Cardiac muscle cell (in vitro differentiated cells and primary cell): Measurements from ENCODE around the gene TTLL6. TPM values are rescaled to one million over a fixed set of nuclear protein-coding genes. Genes with fewer than 3 reads are reported as not detected.

Source experiments
- DNase-seq, 2 donors: peaks; one replicate each; pipeline versions ENCODE4 v3.0.0 to v3.0.0-alpha.2; 2010 to 2017; ENCODE audit warnings: low read depth in 1 of 2, low spot score in 1 of 2
- H3K27ac ChIP-seq: fragments of 200-600 bp; sonication (generic); 2 replicates; pipeline ENCODE4 v1.5.1; 2016
- H3K27me3 ChIP-seq: fragments of 200-600 bp; sonication (generic); 2 replicates; pipeline ENCODE4 v1.6.0; 2016; ENCODE audit warnings: control low read depth
- H3K36me3 ChIP-seq: fragments of 200-600 bp; sonication (generic); 2 replicates; pipeline ENCODE4 v1.5.1; 2016; ENCODE audit warnings: control low read depth
- H3K4me1 ChIP-seq: fragments of 200-600 bp; sonication (generic); 2 replicates; pipeline ENCODE4 v1.8.1; 2017; ENCODE audit warnings: low read depth, mild to moderate bottlenecking, mixed run types
- H3K4me3 ChIP-seq: fragments of 200-600 bp; sonication (generic); 2 replicates; pipeline ENCODE4 v1.5.1; 2016; ENCODE audit warnings: mild to moderate bottlenecking
- H3K9me3 ChIP-seq: fragments of 200-600 bp; sonication (generic); 2 replicates; pipeline ENCODE4 v1.5.1; 2017; ENCODE audit warnings: low read depth, mild to moderate bottlenecking, control low read depth
- polyA plus RNA-seq: library from polyadenylated mRNA; unstranded; fragments of >200 nt; fragmentation: Nextera tagmentation; extraction: Ambion mirVana; gene quantifications from 2 replicates; pipeline ENCODE4 v1.2.1, GENCODE V29; 2016
- total RNA-seq: library from RNA; depleted of rRNA; stranded (reverse); fragments of >200 nt; gene quantifications from 2 replicates; pipeline ENCODE4 v1.2.3, GENCODE V29; 2016
- TF ChIP-seq, protein P1 (sequence below): IDR thresholded peaks from 2 replicates; pipeline ENCODE4 v1.5.1; 2012; ENCODE audit warnings: low read depth, mild to moderate bottlenecking, low read length

Gene TTLL6
- total and polyA plus RNA-seq, 2 experiments from 2014 or later: 0.03 TPM; not detected in 1

DNA sequence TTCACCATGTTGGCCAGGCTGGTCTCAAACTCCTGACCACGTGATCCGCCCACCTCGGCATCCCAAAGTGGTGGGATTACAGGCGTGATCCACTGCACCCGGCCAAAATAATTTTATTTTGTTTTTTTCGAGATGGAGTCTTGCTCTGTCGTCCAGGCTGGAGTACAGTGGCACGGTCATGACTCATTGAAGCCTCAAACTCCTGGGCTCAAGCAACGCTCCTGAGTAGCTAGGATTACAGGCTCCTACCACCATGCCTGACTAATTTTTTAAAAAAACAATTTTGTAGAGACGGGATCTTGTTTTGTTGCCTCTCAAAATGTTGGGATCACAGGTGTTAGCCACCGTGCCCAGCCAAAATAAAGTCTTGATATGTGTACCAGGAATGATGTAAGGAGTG is 2.4 kb upstream of the TTLL6 start:
- peaks cover 2% of the 10 kb centered on the region for H3K4me1 ChIP-seq
- no peak overlapping the region for H3K4me3 ChIP-seq
- no peak overlapping the region for H3K27ac ChIP-seq
- no peak for DNase-seq
- H3K36me3 ChIP-seq: no peaks in the 10 kb centered on the region
- H3K27me3 ChIP-seq: peaks cover 25% of the 10 kb centered on the region
- no peaks in the 10 kb centered on the region for H3K9me3 ChIP-seq
- TF ChIP-seq, protein P1, sequence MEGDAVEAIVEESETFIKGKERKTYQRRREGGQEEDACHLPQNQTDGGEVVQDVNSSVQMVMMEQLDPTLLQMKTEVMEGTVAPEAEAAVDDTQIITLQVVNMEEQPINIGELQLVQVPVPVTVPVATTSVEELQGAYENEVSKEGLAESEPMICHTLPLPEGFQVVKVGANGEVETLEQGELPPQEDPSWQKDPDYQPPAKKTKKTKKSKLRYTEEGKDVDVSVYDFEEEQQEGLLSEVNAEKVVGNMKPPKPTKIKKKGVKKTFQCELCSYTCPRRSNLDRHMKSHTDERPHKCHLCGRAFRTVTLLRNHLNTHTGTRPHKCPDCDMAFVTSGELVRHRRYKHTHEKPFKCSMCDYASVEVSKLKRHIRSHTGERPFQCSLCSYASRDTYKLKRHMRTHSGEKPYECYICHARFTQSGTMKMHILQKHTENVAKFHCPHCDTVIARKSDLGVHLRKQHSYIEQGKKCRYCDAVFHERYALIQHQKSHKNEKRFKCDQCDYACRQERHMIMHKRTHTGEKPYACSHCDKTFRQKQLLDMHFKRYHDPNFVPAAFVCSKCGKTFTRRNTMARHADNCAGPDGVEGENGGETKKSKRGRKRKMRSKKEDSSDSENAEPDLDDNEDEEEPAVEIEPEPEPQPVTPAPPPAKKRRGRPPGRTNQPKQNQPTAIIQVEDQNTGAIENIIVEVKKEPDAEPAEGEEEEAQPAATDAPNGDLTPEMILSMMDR: no peak

DNA sequence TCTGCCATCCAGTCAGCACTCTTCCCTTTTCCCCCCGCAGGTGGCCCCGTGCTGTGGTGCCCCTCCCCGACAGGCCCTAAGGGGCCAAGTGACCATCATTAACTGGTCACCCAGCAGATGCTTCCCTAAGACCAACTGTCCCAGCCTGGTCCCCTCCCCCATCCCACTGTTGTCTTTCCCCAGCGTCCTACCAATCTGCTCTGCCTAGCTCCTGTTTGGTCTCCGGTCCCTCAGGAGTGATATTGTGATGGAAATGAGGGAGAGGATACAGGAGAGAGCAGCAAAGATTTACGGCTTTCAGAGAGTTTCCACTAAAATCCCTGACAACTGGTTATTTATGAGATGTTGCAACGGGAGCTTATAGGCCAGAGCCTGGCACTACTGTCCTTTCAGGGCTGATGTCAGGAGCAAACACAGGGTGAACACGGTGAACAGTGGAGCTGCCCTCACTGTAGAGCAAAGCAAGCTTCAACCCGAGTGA is 1.4 kb upstream of the TTLL6 start:
- Histone ChIP-seq H3K27me3 (peaks cover 30% of the 10 kb centered on the region), H3K4me3 (no peak overlapping the region), H3K27ac (no peak overlapping the region), H3K9me3 (no peaks in the 10 kb centered on the region), H3K4me1 (peaks cover 2% of the 10 kb centered on the region), H3K36me3 (no peaks in the 10 kb centered on the region)
- DNase-seq: no peak
- TF ChIP-seq, protein P1: no peak

- Histone ChIP-seq H3K27ac (no peak overlapping the region), H3K4me3 (peak overlapping the region; percentile 24), H3K36me3 (no peaks in the 10 kb centered on the region), H3K27me3 (peaks cover 47% of the 10 kb centered on the region), H3K4me1 (peaks cover 2% of the 10 kb centered on the region), H3K9me3 (no peaks in the 10 kb centered on the region)
- TF ChIP-seq, protein P1: no peak
- DNase-seq: no peak
Observed at GRCh38 chr17:48816438-48816773, 623 bp downstream of the TTLL6 start.

DNA sequence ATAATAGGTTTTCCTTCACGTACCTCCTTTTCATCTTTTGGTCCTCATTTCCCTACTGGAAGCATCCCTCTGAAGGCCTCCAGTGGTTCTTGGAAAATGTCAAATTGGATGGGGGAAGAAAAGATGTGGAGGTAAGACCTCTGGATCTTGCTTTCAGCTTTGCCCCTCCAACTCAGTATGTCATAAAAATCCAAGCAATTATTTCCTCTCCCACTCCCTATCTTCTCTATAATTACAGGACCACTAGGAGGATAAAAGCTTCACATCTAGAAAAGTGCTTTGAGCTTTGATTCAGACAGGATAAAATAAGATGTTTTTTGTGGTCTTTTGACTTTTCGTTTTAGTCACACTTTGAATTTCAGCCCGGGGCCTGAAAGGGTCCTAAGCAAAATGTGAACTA is 1.7 kb downstream of the TTLL6 start:
- H3K27me3 ChIP-seq: peaks cover 47% of the 10 kb centered on the region
- no peak overlapping the region for H3K4me3 ChIP-seq
- H3K36me3 ChIP-seq: no peaks in the 10 kb centered on the region
- peaks cover 2% of the 10 kb centered on the region for H3K4me1 ChIP-seq
- DNase-seq: no peak
- TF ChIP-seq, protein P1: no peak
- H3K9me3 ChIP-seq: no peaks in the 10 kb centered on the region
- no peak overlapping the region for H3K27ac ChIP-seq

DNA sequence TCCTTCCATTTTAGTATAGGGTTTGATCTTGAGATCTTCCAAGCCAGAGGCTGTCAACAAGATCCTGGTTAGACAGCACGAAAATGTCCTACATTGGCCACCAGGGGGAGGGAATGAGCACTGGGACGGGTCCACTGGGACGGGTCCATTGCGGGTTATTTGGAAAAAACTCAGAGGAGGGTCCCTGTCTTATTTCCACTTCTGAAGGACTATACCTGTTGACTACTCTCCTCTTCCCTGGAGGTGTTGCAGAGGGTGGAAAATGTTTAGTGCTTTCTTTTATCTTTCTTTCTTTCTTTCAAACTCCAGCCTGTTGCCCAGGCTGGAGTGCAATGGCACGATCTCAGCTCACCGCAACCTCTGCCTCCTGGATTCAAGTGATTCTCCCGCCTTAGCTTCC is 2.5 kb downstream of the TTLL6 start:
- Histone ChIP-seq H3K27me3 (peaks cover 47% of the 10 kb centered on the region), H3K36me3 (no peaks in the 10 kb centered on the region), H3K27ac (no peak overlapping the region), H3K9me3 (no peaks in the 10 kb centered on the region), H3K4me1 (peaks cover 2% of the 10 kb centered on the region), H3K4me3 (no peak overlapping the region)
- peak; percentile 63 to 66 for DNase-seq
- TF ChIP-seq, protein P1: peak; percentile 87

DNA sequence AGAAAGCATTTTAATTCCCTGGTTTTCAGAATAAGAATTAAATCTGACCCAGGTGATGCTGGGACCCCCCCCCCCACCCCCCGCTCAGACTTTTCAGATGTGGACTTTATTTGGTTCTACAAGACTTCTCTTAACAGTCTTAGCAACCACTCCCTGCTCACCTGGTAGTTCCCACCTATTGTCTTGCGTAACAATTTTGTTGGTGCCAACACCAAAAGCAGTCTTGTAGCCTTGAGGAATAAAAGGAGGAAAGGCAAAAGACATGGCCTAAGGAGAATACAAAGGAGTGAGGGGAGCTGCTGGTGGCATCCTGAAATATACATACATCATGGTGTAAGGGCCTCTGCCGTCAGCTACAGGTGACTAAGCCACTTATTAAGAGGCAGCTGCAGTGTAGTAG is 5.0 kb downstream of the TTLL6 start:
- Histone ChIP-seq H3K9me3 (no peaks in the 10 kb centered on the region), H3K27ac (no peak overlapping the region), H3K27me3 (peaks cover 53% of the 10 kb centered on the region), H3K4me3 (no peak overlapping the region), H3K4me1 (peaks cover 2% of the 10 kb centered on the region), H3K36me3 (no peaks in the 10 kb centered on the region)
- no peak for DNase-seq
- TF ChIP-seq, protein P1: no peak
